HuH-7.5 (cell line): ENCODE measurements around the gene MAP1A.

ENCODE experiments used
- DNase-seq: peaks from one replicate; pipeline ENCODE4 v3.0.0; 2011; ENCODE audit warnings: low spot score

Gene MAP1A

DNA sequence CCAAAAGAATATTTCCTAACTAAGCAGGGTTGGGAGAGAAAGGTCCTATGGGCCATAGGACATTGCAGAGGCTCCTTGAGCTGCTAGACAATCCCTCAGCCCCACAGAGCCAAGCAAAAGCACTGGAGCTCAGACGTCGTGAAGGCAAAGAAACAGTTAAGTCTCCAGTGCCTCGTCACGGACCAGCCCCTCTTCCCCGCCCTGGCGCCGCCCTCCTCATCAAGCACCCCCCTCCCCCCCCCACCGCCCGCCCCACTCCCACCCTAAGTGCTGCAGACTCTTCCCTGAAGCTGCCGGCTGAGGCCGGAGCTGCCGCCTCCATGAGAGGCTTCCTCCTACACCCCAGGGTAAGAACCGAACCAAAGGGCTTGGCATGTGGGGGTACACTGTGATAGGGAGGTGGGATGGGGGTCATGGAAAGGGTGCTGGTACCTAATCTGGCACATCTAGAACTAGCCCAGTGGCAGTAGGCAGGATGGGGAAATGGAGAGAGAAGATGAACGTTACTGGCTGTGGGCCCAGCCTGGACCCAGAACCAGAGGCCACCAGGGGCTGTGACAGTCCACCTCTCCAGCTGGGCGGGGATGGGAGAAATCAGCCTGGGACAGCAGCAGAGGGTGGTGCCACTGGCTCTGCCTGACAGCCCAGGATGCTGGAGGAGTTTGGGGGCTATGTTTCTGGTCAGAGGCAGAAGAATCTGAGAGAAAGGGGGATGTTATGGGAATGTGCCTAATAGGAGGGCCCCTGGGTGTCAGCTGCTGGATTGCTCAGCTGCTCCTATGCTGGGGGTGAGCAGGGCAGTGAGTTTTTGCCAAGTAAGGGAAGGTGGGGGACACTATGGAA is at the start of gene MAP1A:
Gene MAP1A (plus strand): TSS at position 255 of the 843 bp plus-strand sequence. CDS start 3,866 bp downstream, outside the sequence.
- no peak for DNase-seq

DNA sequence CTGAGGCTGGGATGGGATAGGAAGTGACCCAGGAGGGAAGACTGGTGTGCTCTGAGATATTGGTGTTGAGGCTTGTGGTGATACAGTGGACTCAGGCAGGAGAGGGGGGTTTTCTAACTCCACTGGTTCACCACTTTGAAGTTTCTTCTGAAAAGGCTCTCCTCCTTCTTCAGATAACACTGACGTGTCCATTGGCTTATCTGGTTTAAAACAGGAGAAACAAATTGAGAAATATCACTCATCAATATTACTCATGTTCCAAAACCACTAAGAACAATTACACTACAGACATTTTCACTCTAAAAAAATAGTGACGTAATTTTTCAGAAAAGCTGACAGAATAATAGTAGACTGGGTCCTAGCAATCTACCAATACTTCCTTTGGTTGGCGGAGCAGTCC is 47.5 kb upstream of the MAP1A start:
- no peak for DNase-seq

DNA sequence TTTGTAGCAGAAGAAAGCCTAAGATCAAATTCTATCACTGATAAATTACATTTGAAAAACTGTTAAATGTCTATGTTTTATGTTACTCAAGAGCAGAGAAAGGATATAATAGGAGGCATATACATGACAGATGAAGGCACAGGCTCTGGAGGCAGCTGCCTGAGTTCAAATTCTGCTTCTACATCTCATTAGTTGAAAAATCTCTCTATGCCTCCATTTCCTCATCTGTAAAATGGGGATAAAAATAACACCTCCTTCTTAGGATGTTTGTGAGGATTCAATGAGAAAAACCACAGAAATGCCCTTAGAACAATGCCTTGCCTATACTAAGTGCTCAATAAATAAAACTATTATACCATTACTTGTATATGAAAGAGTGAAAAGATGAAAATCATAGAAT is 45.4 kb upstream of the MAP1A start:
- no peak for DNase-seq

DNA sequence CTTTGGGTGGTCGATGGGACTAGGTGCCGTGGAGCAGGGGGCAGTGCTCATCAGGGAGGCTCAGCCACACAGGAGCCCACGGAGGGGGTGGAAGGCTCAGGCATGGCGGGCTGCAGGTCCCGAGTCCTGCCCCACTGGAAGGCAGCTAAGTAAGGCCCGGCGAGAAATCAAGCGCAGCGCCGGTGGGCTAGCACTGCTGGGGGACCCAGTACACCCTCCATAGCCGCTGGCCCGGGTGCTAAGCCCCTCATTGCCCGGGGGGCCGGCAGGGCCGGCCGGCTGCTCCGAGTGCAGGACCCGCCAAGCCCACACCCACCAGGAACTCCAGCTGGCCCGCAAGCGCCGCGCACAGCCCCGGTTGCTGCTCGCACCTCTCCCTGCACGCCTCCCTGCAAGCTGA is 43.5 kb upstream of the MAP1A start:
- no peak for DNase-seq

DNA sequence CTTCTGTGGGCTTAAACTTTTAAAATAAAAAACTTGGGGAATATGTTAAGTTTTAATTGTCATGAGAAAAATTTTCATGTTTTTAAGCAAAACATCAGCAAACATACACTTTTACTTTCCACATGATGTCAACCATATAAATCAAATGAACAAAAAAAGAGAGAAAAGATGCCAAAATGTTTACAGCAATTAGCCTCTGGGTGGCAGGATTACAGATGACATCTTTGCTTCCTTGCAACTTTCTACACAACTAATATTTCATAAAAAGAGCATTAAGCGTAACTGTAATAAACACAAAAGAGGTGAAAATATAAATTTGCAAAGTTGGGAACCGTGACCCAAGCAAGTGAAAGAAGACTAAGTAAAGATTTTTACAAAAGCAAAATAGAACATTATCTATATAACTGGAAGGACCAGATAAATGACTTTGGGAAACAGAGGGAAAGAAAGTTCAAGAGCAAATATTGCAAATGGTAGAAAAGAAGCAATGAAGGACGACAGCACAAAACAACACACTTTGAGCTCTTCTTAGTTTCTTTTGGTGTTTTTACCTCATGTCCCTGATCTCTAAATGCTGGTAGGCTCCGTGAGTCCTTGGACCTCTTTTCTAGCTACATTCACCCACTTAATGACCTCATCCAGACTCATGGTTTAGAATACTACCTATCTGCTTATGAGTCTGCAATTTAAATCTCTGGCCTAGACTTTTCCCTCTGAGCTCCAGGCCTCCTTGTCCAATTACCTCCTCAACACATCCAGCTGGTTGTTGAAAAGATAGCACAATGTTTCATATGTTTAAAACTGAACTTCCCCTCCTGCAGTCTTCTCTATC is 33.9 kb upstream of the MAP1A start:
- DNase-seq, result no peak

DNA sequence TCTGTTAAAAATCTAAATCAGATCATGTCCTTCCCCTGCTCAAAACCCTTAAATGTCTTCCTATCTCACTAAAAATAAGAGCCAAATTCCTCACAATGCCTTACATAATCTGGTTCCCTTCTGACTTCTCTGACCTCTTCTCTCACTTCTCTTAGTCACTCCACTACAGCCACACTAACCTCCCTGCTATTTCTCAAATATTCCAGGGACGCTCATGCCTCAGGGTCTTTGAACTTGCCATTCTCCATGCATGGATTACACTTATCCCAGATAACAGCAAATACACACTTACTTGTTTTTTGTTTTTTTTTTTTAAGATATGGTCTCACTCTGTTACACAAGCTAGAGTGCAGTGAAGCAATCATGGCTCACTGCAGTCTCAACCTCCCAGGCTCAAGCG is 33.0 kb upstream of the MAP1A start:
- no peak for DNase-seq

DNA sequence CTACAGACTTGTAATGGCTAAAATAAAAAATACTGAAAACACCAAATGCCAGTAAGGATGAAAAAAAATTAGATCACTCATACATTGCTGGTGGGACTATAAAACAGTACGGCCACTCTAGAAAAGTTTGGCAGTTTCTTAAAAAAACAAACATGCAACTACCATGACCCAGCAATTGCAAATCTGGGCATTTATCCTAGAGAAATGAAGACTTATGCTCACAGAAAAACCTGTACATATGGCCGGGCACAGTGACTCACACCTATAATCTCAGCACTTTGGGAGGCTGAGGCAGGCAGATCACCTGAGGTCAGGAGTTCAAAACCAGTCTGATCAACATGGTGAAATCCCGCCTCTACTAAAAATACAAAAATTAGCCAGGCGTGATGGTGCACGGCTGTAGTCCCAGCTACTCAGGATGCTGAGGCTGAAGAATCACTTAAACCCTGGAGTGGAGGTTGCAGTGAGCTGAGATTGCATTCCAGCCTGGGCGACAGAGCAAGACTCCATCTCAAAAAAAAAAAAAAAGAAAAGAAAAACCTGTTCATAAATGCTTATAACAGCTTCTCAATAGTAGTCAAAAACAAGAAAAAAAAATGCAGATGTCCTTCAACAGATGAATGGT is 30.0 kb upstream of the MAP1A start:
- DNase-seq, result no peak

DNA sequence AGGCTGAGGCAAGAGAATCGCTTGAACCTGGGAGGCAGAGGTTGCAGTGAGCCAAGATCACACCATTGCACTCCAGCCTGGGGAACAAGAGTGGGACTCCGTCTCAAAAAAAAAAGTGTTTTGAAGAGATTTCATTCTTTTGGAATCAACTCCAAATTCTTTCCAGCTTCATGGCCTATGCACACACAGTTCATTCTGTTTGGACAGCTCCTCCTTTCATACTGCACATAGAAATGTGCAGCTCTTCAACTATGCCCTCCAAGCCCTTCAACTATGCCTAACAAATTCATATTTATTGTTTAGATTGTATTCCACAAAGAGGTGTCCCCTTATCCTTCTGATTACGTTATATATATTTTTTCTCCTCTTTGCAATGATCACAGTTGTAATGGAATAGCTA is 28.6 kb upstream of the MAP1A start:
- DNase-seq, result no peak

DNA sequence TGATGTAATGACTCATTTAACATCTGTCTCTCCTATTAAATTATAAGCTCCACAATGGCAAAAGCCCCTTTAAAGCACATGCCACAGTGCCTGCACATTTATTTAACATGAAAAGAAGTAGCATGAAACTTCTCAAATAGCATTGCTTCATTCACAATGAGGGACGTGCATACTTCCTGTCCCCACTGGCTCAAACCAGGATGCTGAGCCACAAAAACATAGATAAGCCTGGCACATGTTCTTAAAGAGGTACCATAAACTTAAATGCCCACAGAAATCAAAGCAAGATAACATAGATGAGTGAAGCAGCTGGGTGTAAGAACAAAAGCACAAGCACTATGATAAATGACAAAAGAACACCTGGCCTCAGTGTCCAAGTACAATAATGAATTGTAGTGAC is 28.2 kb upstream of the MAP1A start:
- no peak for DNase-seq

DNA sequence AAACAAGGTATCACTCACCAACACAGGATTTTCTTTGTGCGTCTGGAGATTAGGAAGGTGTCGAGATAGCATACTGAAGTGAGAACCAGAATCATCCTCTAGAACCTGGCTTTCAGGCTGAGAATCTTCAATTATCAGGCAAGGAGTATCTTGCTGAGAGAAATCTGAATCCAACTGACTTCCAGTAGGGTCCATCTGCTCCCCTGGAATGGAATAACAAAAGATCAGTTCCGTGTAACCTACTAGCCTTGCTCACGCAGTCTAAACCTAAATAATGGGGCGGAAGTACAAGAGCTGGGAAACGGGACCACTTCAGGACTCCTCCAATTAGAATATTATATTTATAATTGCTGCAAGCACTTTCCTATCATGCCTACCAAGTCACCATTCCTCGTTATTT is 25.1 kb upstream of the MAP1A start:
- no peak for DNase-seq

DNA sequence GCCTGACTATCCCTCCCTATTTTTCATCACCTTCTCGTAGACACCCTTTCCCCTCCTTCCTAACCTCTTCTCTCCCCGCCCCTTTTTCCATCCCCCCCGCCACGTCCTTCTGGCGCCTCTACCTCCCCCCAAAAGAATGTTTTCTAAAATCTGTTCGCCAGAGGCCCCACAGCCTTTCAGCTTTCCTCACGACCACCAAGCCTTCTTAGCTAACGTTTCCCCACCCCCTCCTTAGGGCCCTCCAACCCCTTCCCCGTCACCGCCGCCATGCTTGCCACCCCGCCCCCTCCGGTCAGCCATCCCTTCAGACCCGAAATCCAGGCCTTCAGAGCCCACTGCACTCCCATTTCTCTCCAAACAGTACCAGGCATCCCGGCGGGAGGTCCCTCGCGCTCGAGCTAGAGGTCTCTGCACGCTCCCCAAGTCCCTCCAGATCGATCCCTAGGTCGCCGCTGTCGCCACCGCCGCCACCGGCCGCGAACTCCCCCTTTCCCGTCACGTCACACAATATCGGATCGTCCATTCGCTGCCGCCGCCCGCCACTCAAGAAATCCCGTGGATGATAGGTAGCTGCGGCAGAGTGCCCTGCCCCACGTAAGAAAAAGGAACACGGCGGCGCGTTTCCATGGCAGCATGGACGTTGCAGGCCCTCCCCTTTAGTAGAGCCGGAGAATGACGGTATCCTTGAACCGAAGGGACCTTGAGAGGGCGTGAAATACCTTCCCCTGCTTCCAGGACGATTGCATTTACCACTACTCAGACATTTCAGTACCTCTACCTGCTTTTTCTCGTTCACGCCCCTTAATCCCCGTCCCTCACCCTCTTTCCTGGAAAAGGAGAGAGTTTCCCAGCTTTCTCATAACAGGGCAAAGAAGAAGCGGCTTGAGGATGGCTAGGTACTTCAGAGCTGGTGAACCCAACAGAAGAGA is 24.5 kb upstream of the MAP1A start, which contains the start of gene TP53BP1:
Gene TP53BP1 (minus strand): TSS at position 484 of the 929 bp plus-strand sequence. CDS start 113 bp downstream, at position 371.
- peak; percentile 77 for DNase-seq

DNA sequence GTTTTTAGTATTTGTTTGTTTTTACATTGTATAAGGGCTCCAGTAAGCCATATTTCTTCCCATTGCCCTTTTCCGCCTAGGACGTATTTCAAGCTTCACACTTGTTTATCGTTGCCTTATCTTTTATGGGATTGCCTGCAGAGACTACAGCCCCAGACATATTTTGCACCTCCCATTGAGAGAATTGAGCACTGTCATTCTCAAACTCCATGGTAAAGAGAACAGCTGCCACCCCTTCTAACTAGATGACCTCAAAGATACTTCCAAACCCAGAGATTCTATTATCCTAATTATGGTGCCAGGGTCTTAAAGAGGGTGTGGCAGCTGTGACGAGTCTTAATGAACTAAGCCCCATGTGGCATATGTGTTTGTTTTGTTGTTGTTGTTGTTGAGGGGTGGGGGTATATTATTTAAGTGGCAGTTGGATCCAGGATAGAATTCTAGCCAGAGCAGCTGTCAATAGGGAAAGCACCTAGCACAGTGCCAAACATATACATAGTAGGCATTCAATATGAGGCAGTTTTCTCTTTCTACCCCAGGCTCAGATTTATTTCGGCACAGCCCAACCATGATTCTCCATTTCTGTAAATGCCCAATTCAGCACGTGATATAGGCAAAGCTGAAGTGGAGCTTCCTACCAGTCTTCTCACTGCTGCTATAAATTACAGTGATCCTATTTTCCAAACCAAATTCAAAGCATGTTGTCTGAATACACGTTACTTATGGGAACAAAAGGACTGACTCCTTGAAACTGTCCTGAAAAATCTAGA is 23.5 kb upstream of the MAP1A start:
- DNase-seq, result no peak

DNA sequence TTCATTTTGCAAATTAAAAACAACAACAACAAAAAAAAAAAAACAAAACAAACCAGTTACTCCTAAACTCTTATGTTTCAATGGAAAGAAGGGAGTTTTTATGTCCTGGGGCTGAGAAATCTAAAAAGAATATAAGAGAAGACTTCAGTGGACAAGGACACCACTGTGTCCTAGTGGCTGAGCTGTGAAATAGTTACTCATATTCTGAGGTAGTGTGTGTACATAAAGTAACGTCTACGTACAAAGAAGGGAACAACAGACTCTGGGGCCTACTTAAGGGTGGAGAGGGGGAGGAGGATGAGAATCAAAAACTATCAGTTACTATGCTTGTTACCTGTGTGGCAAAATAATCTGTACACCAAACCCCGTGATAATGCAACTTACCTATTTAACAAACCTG is 18.4 kb upstream of the MAP1A start:
- DNase-seq, result no peak

DNA sequence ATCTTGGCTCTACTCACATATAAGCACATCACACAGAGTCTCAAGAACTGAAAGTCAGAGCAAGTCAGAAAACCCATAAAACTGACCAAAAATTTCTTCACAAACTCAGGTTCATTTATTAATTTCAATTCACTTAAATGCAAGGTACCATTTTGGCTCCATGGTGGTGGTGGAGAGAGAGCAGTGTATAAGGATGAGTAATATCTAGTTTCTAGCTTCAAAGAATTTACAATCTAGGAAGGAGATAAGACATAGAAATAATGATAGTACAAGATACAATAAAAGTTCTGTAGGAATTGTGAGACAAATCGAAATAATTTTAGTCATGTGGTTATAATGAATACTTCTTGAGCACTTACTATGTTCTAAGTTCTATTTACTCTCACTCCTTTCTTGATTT is 17.8 kb upstream of the MAP1A start:
- DNase-seq, result no peak

DNA sequence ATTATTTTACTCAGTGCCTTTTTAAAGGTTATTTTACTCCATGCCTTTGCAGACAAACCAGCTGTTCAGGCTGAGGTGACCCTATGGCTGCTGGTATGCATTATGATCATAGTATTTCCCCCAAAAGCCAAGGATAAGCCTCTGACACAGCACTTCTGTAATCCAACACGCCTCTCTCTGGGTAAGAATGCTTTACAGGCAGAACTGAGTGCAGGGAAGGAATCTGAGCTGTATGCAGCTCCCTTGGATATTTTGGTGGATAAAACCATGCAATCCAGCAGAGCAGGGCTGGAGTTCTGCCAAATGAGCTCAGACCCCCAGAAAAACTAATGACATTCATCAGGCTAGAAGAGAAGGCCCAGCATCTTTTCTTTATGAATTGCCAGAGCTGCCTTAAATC is 11.7 kb upstream of the MAP1A start:
- no peak for DNase-seq

DNA sequence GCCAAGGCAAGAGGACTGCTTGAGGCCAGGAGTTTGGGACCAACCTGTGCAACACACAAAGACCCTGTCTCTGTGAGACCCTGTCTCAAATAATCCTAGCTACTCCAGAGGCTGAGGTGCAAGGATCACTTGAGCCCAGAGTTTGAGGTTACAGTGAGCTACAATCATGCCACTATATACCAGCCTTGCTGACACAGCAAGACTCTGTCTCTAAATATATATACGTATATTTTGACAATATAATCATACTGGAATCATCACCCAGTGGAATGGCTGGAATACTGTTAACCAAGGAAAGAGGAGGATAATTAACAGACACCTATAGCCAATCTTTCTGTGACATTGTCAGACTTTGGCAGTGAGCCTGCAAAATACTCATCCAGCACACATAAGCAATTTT is 9.0 kb upstream of the MAP1A start:
- DNase-seq, result no peak

DNA sequence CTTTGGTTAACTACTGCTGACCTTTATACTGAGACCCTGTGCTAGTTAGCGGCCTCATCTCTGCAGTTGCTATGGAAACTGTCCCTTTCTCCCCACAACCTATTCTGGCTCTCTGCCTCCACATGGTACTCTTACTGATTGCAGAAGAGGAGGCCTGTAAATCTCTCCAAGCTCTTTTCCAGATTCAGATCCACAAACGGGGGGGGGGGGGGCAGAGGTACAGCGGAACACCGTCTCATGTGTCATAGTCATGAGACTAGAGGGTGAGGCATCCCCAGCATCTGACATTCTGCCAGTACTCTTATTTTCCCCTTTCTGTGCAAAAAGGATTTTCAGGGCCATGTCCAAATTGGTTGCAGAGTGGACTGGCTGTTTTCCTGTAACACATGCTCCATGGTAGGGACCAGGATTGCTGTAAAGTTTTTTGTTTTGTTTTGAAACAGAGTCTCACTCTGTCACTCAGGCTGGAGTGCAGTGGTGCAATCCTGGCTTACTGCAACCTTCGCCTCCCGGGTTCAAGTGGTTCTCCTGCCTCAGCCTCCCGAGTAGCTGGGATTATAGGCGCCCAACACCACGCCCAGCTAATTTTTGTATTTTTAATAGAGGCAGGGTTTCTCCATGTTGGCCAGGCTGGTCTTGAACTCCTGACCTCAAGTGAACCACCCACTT is 8.3 kb upstream of the MAP1A start:
- DNase-seq, result no peak

DNA sequence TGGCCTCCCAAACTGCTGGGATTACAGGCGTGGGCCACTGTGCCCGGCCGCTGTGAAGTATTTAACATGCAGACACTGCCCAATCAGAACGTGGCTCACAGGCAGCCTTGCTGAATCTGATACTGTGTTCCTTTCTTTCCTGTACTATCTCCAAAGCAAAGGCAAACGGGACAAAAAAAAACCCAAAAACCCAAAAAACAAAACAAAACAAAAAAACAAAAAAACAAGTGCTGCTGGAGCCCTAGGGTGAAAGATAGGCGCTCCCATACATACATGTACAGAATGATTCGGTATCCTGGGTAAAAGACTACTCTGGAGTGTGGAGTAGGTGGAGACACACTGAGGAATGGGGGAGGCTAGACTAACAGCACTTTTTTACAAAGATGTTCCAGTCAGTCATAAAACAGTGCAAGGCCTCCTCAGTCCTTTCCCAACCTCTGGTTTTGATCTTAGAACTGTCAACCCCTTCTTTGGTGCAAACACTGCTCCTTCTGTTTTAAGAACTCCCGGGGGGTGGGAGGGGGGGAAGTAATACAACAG is 7.7 kb upstream of the MAP1A start:
- no peak for DNase-seq

DNA sequence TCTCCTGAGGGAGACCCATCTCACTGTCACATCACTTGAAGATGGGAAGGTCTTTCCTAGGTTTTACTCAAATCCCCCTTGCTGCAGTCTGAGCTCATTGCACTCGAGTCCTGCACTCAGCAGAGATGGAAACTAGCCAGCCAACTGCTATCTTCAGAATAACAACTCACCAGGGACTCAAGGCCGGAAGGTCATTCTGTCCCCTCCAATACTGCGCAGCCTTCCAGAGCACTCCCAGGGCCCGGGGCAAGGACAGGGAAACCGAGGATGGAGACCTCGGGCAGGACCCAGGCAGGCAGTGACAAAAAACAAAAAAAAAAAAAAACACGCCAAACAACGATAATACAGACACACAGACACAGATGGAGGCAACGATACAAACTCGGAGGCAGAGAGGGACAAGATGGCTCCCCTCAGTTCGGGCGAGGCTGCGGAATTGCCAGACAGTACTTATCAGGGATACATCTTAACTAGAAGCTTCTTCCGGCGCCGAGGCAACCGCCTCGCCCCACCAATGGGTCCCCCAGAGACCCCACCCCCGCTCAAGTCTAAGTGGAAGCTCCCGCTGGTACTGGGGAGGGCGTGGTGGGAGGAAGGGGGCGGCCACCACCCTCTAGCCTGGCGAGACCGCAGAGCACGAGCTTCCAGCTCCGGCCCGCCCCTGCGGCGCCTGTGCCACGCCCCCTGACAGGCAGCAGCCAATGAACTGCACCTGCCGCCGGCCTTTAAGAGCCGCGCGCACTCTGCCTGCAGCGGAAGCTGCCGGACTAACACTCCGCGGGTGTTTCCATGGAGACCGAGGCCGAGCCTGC is 7.0 kb upstream of the MAP1A start:
- peak; percentile 85 for DNase-seq
